Measurements from ENCODE around the gene SLCO1A2. TPM values are rescaled to one million over a fixed set of nuclear protein-coding genes. Genes with fewer than 3 reads are reported as not detected.

The SLCO1A2 gene
- total and polyA plus RNA-seq, 2 of the 8 experiments (the other 6 are each of a cell fraction or from before 2014, with no cell fraction given): 2.9 to 5.1 TPM

GRCh38 chr12:21276826-21277225, 57.9 kb downstream of the SLCO1A2 start:
- no peak overlapping the region for H2BK120ac ChIP-seq (replicated peaks; ENCODE audit: low read depth, low read length)
- no peak overlapping the region for H3K23ac ChIP-seq (ENCODE audit: insufficient read length)
- no peak for TF ChIP-seq CBX5 (IDR thresholded peaks at IDR 0.05; ENCODE audit: low read depth, low read length)
- no peak for TF ChIP-seq BACH1 (IDR thresholded peaks at IDR 0.05; ENCODE audit: low read length)
- no peak for TF ChIP-seq TAF1 (IDR thresholded peaks at IDR 0.05; ENCODE audit: low read depth, low read length)
- TF ChIP-seq KDM1A (IDR thresholded peaks at IDR 0.05; ENCODE audit: borderline replicate concordance, low read length): no peak
- TF ChIP-seq POLR2A (IDR thresholded peaks at IDR 0.05; ENCODE audit: control extremely low read depth in 1 of 2, low read depth in 2 of 2, low read length in 2 of 2): no peak
- no peak overlapping the region for H3K4me2 ChIP-seq (ENCODE audit: insufficient read depth in 1 of 2, low read depth in 2 of 2, low read length in 2 of 2)
- ChIA-PET CTCF (ENCODE audit: partially characterized antibody) (interaction anchor here (1.1 to 1.6 kb wide), 2 partner anchors 19 to 174 kb away, joined by 5 read pairs; no protein-coding TSS in a partner anchor), POLR2A (ENCODE audit: partially characterized antibody) (no interaction called here)
- H3K14ac ChIP-seq (ENCODE audit: insufficient read length): no peak overlapping the region
- no peaks in the 10 kb centered on the region for H3K79me1 ChIP-seq (ENCODE audit: low read depth, low read length)
- H4K20me1 ChIP-seq (replicated peaks in 1 of 2; ENCODE audit: control insufficient read depth in 1 of 2, insufficient read depth in 2 of 2, low read length in 2 of 2): no peaks in the 10 kb centered on the region
- H3K18ac ChIP-seq (ENCODE audit: extremely low read depth, low read length): no peak overlapping the region
- no peak overlapping the region for H3K27ac ChIP-seq (ENCODE audit: low read depth, low read length)
- 58% methylated on average over 2 of the region's 2 CpGs; no CpG with 5 or more reads in 1 of the 2 experiments for WGBS, 2 experiments (ENCODE audit: extremely low coverage in 1 of 2, insufficient coverage in 1 of 2, insufficient read length in 1 of 2, insufficient replicate concordance in 2 of 2, low coverage in 1 of 2, low lambda C conversion rate in 2 of 2, missing lambda C conversion rate in 1 of 2)
- no peak overlapping the region for H2BK12ac ChIP-seq (ENCODE audit: low read depth, low read length)
- H3K4me3 ChIP-seq (ENCODE audit: extremely low read depth in 1 of 4, insufficient read depth in 2 of 4, low read depth in 3 of 4, low read length in 4 of 4): no peak overlapping the region
- no peaks in the 10 kb centered on the region for H3K4me1 ChIP-seq (replicated peaks in 1 of 4; ENCODE audit: control insufficient read depth in 3 of 4, insufficient read depth in 4 of 4, low read length in 3 of 4)
- DNase-seq (ENCODE audit: low read depth in 1 of 2, low spot score in 2 of 2) (no peak), FAIRE-seq (no peak)
- H2BK5ac ChIP-seq (ENCODE audit: low read depth, low read length): no peak overlapping the region
- no peaks in the 10 kb centered on the region for H3K9me3 ChIP-seq (ENCODE audit: insufficient read depth in 2 of 2, low read depth in 1 of 2, low read length in 1 of 2)
- no peak overlapping the region for H3K9ac ChIP-seq (replicated peaks in 1 of 4; ENCODE audit: extremely low read depth in 1 of 4, low read depth in 3 of 4, low read length in 3 of 4)
- H4K91ac ChIP-seq (replicated peaks; ENCODE audit: insufficient read length, low read length): no peak overlapping the region
- H2BK15ac ChIP-seq (ENCODE audit: low read length): no peak overlapping the region
- no peaks in the 10 kb centered on the region for H3K79me2 ChIP-seq (ENCODE audit: control insufficient read depth in 1 of 2, insufficient read depth in 2 of 2, low read length in 2 of 2)
- no peaks in the 10 kb centered on the region for H3K23me2 ChIP-seq (ENCODE audit: low read depth, low read length)
- H2BK20ac ChIP-seq (ENCODE audit: low read length): no peak overlapping the region
- no peak overlapping the region for H3K4ac ChIP-seq (replicated peaks; ENCODE audit: insufficient read length, low read depth, low read length)
- no peak overlapping the region for H2AFZ ChIP-seq (ENCODE audit: low read length)
- H2AK5ac ChIP-seq (ENCODE audit: low read depth, low read length): no peak overlapping the region
- no peak overlapping the region for H4K5ac ChIP-seq (ENCODE audit: insufficient read length, low read depth, low read length)
- H4K8ac ChIP-seq (ENCODE audit: extremely low read depth, insufficient read depth, low read length): no peak overlapping the region; the same call in 1 of the 2 replicates
- no peaks in the 10 kb centered on the region for H3K36me3 ChIP-seq (ENCODE audit: control insufficient read depth in 2 of 4, insufficient read depth in 4 of 4, low read length in 3 of 4)
- H3K56ac ChIP-seq (replicated peaks; ENCODE audit: insufficient read length, low read depth, low read length): no peak overlapping the region
- H3K27me3 ChIP-seq (replicated peaks in 1 of 4; ENCODE audit: control insufficient read depth in 3 of 4, extremely low read depth in 1 of 4, insufficient read depth in 3 of 4, low read length in 3 of 4): no peaks in the 10 kb centered on the region

Data from H1 (cell line).